ENCODE results near the gene SPOUT1. TPM values are rescaled to one million over a fixed set of nuclear protein-coding genes. Genes with fewer than 3 reads are reported as not detected.

The SPOUT1 gene
- total RNA-seq, 3 donors from 2014 or later (not counting 1 experiment from before 2014, with no cell fraction given): 35.8 to 49.2 (median 40.1) TPM

- Mint-ChIP-seq H3K36me3 (no peaks in the 10 kb centered on the region), H3K4me1 (peaks cover 19 to 21% of the 10 kb centered on the region in 2 donors), H3K9me3 (no peaks in the 10 kb centered on the region), H3K27ac (no peak overlapping the region), H3K4me3 (no peak overlapping the region), H3K27me3 (ENCODE audit: low read depth in 2 of 2) (no peaks in the 10 kb centered on the region)
- WGBS (ENCODE audit: insufficient coverage): 93% methylated on average over 19 of the region's 19 CpGs
- Histone ChIP-seq H3K36me3 (ENCODE audit: control insufficient read depth, insufficient read depth, low read length) (peaks cover 42% of the 10 kb centered on the region), H3K4me1 (ENCODE audit: control insufficient read depth, insufficient read depth, low read length) (peaks cover 16% of the 10 kb centered on the region), H3K4me3 (ENCODE audit: low read length) (no peak overlapping the region), H3K27ac (ENCODE audit: low read length) (no peak overlapping the region), H3K27me3 (ENCODE audit: control insufficient read depth, insufficient read depth, low read length) (no peaks in the 10 kb centered on the region), H3K9me3 (ENCODE audit: control insufficient read depth, insufficient read depth, low read length) (no peaks in the 10 kb centered on the region)
- no peak for ATAC-seq
- intact Hi-C loops (cut with micrococcal nuclease): no loop called here
- no peak for DNase-seq
- TF ChIP-seq, protein P1, sequence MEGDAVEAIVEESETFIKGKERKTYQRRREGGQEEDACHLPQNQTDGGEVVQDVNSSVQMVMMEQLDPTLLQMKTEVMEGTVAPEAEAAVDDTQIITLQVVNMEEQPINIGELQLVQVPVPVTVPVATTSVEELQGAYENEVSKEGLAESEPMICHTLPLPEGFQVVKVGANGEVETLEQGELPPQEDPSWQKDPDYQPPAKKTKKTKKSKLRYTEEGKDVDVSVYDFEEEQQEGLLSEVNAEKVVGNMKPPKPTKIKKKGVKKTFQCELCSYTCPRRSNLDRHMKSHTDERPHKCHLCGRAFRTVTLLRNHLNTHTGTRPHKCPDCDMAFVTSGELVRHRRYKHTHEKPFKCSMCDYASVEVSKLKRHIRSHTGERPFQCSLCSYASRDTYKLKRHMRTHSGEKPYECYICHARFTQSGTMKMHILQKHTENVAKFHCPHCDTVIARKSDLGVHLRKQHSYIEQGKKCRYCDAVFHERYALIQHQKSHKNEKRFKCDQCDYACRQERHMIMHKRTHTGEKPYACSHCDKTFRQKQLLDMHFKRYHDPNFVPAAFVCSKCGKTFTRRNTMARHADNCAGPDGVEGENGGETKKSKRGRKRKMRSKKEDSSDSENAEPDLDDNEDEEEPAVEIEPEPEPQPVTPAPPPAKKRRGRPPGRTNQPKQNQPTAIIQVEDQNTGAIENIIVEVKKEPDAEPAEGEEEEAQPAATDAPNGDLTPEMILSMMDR (IDR thresholded peaks at IDR 0.05): no peak
Observed at GRCh38 chr9:128823362-128823902, 6.2 kb downstream of the SPOUT1 start.

DNA sequence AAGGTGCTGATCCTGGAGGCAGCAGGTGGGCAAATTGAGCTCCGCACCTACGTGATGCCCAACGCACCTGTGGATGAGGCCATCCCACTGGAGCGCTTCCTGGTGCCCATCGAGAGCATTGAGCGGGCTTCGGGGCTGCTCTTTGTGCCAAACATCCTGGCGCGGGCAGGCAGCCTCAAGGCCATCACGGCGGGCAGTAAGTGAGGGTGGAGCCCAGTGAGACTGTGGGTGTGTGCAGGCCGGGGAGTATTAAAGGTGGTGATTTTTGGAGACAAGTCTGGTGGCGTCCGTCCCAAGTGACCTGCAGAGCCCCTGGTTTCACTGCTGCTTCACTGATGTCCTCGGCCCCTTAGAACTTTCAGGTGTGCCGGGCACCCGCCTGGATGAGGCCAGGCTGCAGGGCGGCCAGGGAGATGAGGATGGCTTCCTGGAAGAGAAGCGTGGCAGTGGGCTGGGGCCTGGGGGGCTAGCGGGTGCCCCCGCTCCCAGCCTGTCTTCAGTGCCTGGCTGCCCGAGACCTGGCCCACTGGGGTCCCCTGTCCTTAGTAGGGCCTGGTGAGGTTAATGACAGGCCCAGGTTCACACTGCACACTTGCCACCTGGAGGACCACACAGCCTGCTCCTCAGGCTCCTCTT is 7.1 kb downstream of the SPOUT1 start:
- Histone ChIP-seq H3K4me3 (ENCODE audit: low read length) (no peak overlapping the region), H3K4me1 (ENCODE audit: control insufficient read depth, insufficient read depth, low read length) (peaks cover 19% of the 10 kb centered on the region), H3K27me3 (ENCODE audit: control insufficient read depth, insufficient read depth, low read length) (no peaks in the 10 kb centered on the region), H3K9me3 (ENCODE audit: control insufficient read depth, insufficient read depth, low read length) (no peaks in the 10 kb centered on the region), H3K27ac (ENCODE audit: low read length) (no peak overlapping the region), H3K36me3 (ENCODE audit: control insufficient read depth, insufficient read depth, low read length) (peaks cover 41% of the 10 kb centered on the region)
- Mint-ChIP-seq H3K9me3 (no peaks in the 10 kb centered on the region), H3K27ac (no peak overlapping the region), H3K27me3 (ENCODE audit: low read depth in 2 of 2) (no peaks in the 10 kb centered on the region), H3K4me3 (no peak overlapping the region), H3K36me3 (no peaks in the 10 kb centered on the region), H3K4me1 (peaks cover 18 to 25% of the 10 kb centered on the region in 2 donors)
- ATAC-seq: no peak
- WGBS (ENCODE audit: insufficient coverage): 96% methylated on average over 22 of the region's 22 CpGs
- DNase-seq: no peak
- intact Hi-C loops (cut with micrococcal nuclease): no loop called here
- TF ChIP-seq, protein P1 (IDR thresholded peaks at IDR 0.05): no peak

DNA sequence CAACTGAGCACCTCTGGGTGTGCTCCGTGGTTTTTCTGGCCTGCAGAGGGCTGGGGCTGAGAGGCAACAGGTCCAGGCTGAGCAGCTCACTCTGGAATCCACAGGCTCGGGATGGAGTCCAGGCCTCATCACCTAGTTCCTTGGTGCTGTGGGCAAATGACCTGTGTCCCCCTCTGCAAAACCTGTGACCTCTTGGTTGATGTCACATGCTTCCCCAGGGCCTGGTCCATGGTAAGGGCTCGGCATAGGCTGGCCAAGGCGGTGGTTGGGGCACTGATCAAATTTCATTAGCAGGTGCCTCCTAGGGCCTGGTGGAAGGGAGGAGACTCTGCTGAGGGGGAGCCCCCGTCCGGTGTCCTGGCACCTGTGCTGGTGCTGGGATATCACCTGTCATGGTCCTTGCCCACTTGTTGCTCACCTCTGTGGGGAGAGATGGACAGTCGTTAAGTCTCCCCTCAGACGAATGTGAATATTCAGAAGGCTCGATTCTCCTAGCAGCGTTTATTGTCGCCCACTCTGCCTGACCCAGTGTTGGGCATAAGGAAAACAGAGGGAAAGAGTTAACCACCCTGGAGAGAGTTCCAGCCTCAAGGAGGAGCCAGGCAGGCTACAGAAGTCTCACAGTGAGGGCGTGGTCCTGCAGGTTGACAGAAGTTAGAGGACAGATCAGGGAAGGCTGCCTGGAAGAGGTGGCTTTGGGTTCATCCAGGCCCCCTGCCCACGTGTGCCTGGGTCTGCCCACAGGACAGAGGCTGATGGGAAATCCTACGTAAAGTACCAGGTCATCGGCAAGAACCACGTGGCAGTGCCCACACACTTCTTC is 7.8 kb downstream of the SPOUT1 start:
- Mint-ChIP-seq H3K27me3 (ENCODE audit: low read depth in 2 of 2) (no peaks in the 10 kb centered on the region), H3K4me1 (peaks cover 18 to 25% of the 10 kb centered on the region in 2 donors), H3K27ac (no peak overlapping the region), H3K9me3 (no peaks in the 10 kb centered on the region), H3K4me3 (peak overlapping the region; percentile 45), H3K36me3 (no peaks in the 10 kb centered on the region)
- Histone ChIP-seq H3K27ac (ENCODE audit: low read length) (no peak overlapping the region), H3K36me3 (ENCODE audit: control insufficient read depth, insufficient read depth, low read length) (peaks cover 35% of the 10 kb centered on the region), H3K4me3 (ENCODE audit: low read length) (no peak overlapping the region), H3K27me3 (ENCODE audit: control insufficient read depth, insufficient read depth, low read length) (no peaks in the 10 kb centered on the region), H3K4me1 (ENCODE audit: control insufficient read depth, insufficient read depth, low read length) (peaks cover 19% of the 10 kb centered on the region), H3K9me3 (ENCODE audit: control insufficient read depth, insufficient read depth, low read length) (no peaks in the 10 kb centered on the region)
- 93% methylated on average over 16 of the region's 16 CpGs for WGBS (ENCODE audit: insufficient coverage)
- DNase-seq (no peak), ATAC-seq (no peak)
- intact Hi-C loops (cut with micrococcal nuclease): no loop called here
- TF ChIP-seq, protein P1 (IDR thresholded peaks at IDR 0.05): no peak

All from natural killer cell (primary cell).